Measurements from ENCODE around the gene CFAP77. TPM values are rescaled to one million over a fixed set of nuclear protein-coding genes. Genes with fewer than 3 reads are reported as not detected.

Gene CFAP77
- total and polyA plus RNA-seq, 9 of the 15 experiments (the other 6 are each of a cell fraction or from before 2014, with no cell fraction given) = not detected

GRCh38 chr9:132541051-132541450 lies 131.0 kb downstream of the CFAP77 start (continued):
- TF ChIP-seq ZBTB11 (CRISPR knock-in tag; IDR thresholded peaks at IDR 0.05) (no peak), MCM5 (IDR thresholded peaks at IDR 0.05; ENCODE audit: low read depth) (no peak), ETV5 (CRISPR knock-in tag; IDR thresholded peaks at IDR 0.05; ENCODE audit: low read depth) (no peak), TBL1XR1 (IDR thresholded peaks at IDR 0.05; ENCODE audit: low read length in 2 of 2) (no peak), ZNF77 (CRISPR knock-in tag; IDR thresholded peaks at IDR 0.05) (no peak), CBFA2T3 (IDR thresholded peaks at IDR 0.05) (no peak), E2F6 (IDR thresholded peaks at IDR 0.05; ENCODE audit: borderline replicate concordance in 1 of 2, extremely low read depth in 1 of 2, insufficient read depth in 1 of 2, insufficient read length in 1 of 2, low read depth in 1 of 2, low read length in 1 of 2, poor library complexity in 1 of 2, severe bottlenecking in 1 of 2) (no peak), EGR1 (conservative IDR thresholded peaks at IDR 0.05) (no peak), MGA (IDR thresholded peaks at IDR 0.05) (no peak), SMAD3 (CRISPR knock-in tag; conservative IDR thresholded peaks at IDR 0.05) (no peak)

All from K562 (cell line).